ENCODE measurements around the gene AGO4.

- TF ChIP-seq CTCF (IDR thresholded peaks at IDR 0.05): no peak
- TF ChIP-seq POLR2A (IDR thresholded peaks at IDR 0.05): no peak
Measured at GRCh38 chr1:35884934-35885333, 77.1 kb downstream of the AGO4 start.
